ENCODE measurements around the gene TGFB1. TPM values are rescaled to one million over a fixed set of nuclear protein-coding genes. Genes with fewer than 3 reads are reported as not detected.
"Not testable (repeated sequence)": the region's sequence is repeated elsewhere in the genome, so short reads cannot be mapped to it uniquely, and the experiment has no call there.

The TGFB1 gene
- total RNA-seq, 1 donor, result 76.2 TPM

GRCh38 chr19:41346916-41347315, 6.8 kb downstream of the TGFB1 start:
- DNase-seq (ENCODE audit: low read depth in 2 of 3, low spot score in 2 of 3), result not testable (repeated sequence)

- DNase-seq (ENCODE audit: low read depth in 2 of 3, low spot score in 2 of 3), result no peak
Measured at GRCh38 chr19:41344162-41344561, 9.6 kb downstream of the TGFB1 start.

GRCh38 chr19:41341669-41342490, 11.8 kb downstream of the TGFB1 start:
- DNase-seq (ENCODE audit: low read depth in 2 of 3, low spot score in 2 of 3), result no peak

GRCh38 chr19:41339936-41340335, 13.8 kb downstream of the TGFB1 start:
- no peak for DNase-seq (ENCODE audit: low read depth in 2 of 3, low spot score in 2 of 3)

- DNase-seq (ENCODE audit: low read depth in 2 of 3, low spot score in 2 of 3), result no peak
Measured at GRCh38 chr19:41335467-41335866, 18.3 kb downstream of the TGFB1 start.

- peak in 2 of 3 donors; percentile 51 to 57 for DNase-seq (ENCODE audit: low read depth in 2 of 3, low spot score in 2 of 3)
Measured at GRCh38 chr19:41334793-41335192, 18.9 kb downstream of the TGFB1 start.

- no peak for DNase-seq (ENCODE audit: low read depth in 2 of 3, low spot score in 2 of 3)
Measured at GRCh38 chr19:41332468-41332867, 21.3 kb downstream of the TGFB1 start.

- DNase-seq (ENCODE audit: low read depth in 2 of 3, low spot score in 2 of 3), result no peak
Measured at GRCh38 chr19:41332000-41332399, 21.7 kb downstream of the TGFB1 start.

- no peak for DNase-seq (ENCODE audit: low read depth in 2 of 3, low spot score in 2 of 3)
Measured at GRCh38 chr19:41330946-41331678, 22.6 kb downstream of the TGFB1 start.

GRCh38 chr19:41330481-41330880, 23.2 kb downstream of the TGFB1 start:
- no peak for DNase-seq (ENCODE audit: low read depth in 2 of 3, low spot score in 2 of 3)

- DNase-seq (ENCODE audit: low read depth in 2 of 3, low spot score in 2 of 3), result no peak
Measured at GRCh38 chr19:41328842-41329225, 24.9 kb downstream of the TGFB1 start.

- peak in 1 of 3 donors; percentile 58 for DNase-seq (ENCODE audit: low read depth in 2 of 3, low spot score in 2 of 3)
Measured at GRCh38 chr19:41328157-41328841, 25.4 kb downstream of the TGFB1 start.

- peak; percentile 76 to 92 (median 87) for DNase-seq (ENCODE audit: low read depth in 2 of 3, low spot score in 2 of 3)
Measured at GRCh38 chr19:41327576-41328156, 26.1 kb downstream of the TGFB1 start.

- peak in 1 of 3 donors; percentile 51 for DNase-seq (ENCODE audit: low read depth in 2 of 3, low spot score in 2 of 3)
Measured at GRCh38 chr19:41327076-41327575, 26.6 kb downstream of the TGFB1 start.

GRCh38 chr19:41325947-41326706, 27.6 kb downstream of the TGFB1 start:
- DNase-seq (ENCODE audit: low read depth in 2 of 3, low spot score in 2 of 3), result peak in 1 of 3 donors; percentile 20

GRCh38 chr19:41325640-41325946, 28.1 kb downstream of the TGFB1 start:
- DNase-seq (ENCODE audit: low read depth in 2 of 3, low spot score in 2 of 3), result no peak

- no peak for DNase-seq (ENCODE audit: low read depth in 2 of 3, low spot score in 2 of 3)
Measured at GRCh38 chr19:41324921-41325639, 28.6 kb downstream of the TGFB1 start.

GRCh38 chr19:41324231-41324702, 29.5 kb downstream of the TGFB1 start:
- no peak for DNase-seq (ENCODE audit: low read depth in 2 of 3, low spot score in 2 of 3)

- DNase-seq (ENCODE audit: low read depth in 2 of 3, low spot score in 2 of 3), result peak in 2 of 3 donors; percentile 90 to 92
Measured at GRCh38 chr19:41323430-41324125, 30.1 kb downstream of the TGFB1 start.
